Heart left ventricle (tissue), 13 donors: Measurements from ENCODE around the gene C14orf180.

ENCODE experiments used
- CTCF ChIP-seq, 12 donors: fragments of 200-600 bp; sonication (generic) in 4 of 12; IDR thresholded peaks; one replicate each; pipeline versions ENCODE4 v1.5.0 to v1.8.0; 2018 to 2022; ENCODE audit warnings: antibody characterized with exemption in 12 of 12, mild to moderate bottlenecking in 5 of 12
- POLR2A ChIP-seq, 2 donors: fragments of 450-650 bp; IDR thresholded peaks; one replicate each; pipeline ENCODE4 v1.6.1; 2017; ENCODE audit warnings: antibody characterized with exemption in 2 of 2, mild to moderate bottlenecking in 2 of 2, moderate library complexity in 2 of 2
- donor health status: ischemic (EF 13 %, LVEDD 7.1; RV severe dilation, severe dysfunction).
- donor health status: DM: no; HTN: yes; CAD: no.
- donor health status: DM: no; HTN: no; CAD: no.
- donor health status: ischemic (EF 25% LVEDD 6.9; RV normal size, moderate dysfunction).
- donor health status: ischemic (EF 25% LVEDD 5.7; RV mildly dilated, moderate dysfunction).
- donor health status: ischemic (EF 35%, LVEDD 5.7; RV mildly dilated, moderate dysfunction).
- donor health status: nonischemic (EF 11% LVEDD 7.7; RV severe dilation, severe dysfunction).
- donor health status: DM: yes; HTN: yes; CAD: no.
- donor health status: PGD.
- donor health status: ischemic (EF 29% LVEDD 5.4; RV normal size, mild dysfunction).
- donor health status: nonischemic (EF 23%, LVEDD 6.1; RV moderate dilation, normal function).

GRCh38 chr14:104569435-104569834 lies 10.1 kb upstream of the C14orf180 start:
- TF ChIP-seq POLR2A (IDR thresholded peaks at IDR 0.05): no peak
- no peak for TF ChIP-seq CTCF (IDR thresholded peaks at IDR 0.05)
